ENCODE data around the gene AKAP7. TPM values are rescaled to one million over a fixed set of nuclear protein-coding genes. Genes with fewer than 3 reads are reported as not detected.

AKAP7 gene
- total RNA-seq, 1 donor from 2014 or later = 3.2 TPM

DNA sequence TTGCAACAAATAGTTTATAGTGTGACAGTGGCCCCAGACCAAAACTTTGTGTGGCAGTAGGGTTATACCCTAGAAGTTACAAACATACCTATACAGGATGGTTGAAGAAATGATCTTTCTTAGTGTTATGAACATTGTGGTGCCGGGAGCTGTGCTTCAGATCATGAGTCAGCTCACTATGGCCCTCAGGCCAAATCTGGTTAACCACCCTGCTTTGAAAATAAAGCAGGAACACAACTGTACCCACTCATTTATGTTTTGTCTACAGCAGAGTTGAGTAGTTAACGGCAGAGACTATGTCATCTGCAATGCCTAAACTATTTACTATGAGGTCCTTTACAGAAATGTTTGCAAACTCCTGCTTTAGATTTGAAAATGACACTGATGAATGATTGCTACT, 24.3 kb downstream of the AKAP7 start:
- intact Hi-C loops (cut with micrococcal nuclease) = no loop called here
- Mint-ChIP-seq H3K9me3 (no peaks in the 10 kb centered on the region), H3K36me3 (ENCODE audit: low read depth) (no peaks in the 10 kb centered on the region), H3K27ac (no peak overlapping the region), H3K4me1 (no peaks in the 10 kb centered on the region), H3K4me3 (no peak overlapping the region), H3K27me3 (no peaks in the 10 kb centered on the region)
- no peak for DNase-seq

DNA sequence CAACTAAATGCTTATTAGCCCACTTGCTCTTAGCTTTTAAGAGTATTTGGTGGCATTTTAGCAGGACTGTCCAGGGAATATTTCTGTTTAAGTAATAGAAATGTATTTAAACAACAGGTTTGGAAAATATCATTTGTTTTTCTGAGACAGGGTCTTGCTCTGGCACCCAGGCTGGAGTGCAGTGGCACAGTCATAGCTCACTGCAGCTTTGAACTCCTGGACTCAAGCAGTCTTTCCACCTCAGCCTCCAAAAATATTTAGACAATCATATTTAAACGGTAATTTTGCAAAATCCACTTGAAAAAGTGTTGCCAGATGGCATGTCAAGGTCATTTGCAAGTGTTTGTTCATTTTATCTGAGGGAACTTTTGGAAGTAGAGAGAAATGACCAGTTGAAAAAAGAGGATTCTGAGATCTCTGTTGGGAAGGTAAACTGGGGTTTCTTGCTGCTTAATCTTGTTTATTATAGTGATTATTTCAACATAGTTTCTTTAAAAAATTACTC, 25.0 kb downstream of the AKAP7 start:
- intact Hi-C loops (cut with micrococcal nuclease) = no loop called here
- no peak overlapping the region for H3K27ac Mint-ChIP-seq
- no peaks in the 10 kb centered on the region for H3K36me3 Mint-ChIP-seq (ENCODE audit: low read depth)
- no peaks in the 10 kb centered on the region for H3K4me1 Mint-ChIP-seq
- no peak for DNase-seq
- H3K27me3 Mint-ChIP-seq = no peaks in the 10 kb centered on the region
- no peak overlapping the region for H3K4me3 Mint-ChIP-seq
- no peaks in the 10 kb centered on the region for H3K9me3 Mint-ChIP-seq

DNA sequence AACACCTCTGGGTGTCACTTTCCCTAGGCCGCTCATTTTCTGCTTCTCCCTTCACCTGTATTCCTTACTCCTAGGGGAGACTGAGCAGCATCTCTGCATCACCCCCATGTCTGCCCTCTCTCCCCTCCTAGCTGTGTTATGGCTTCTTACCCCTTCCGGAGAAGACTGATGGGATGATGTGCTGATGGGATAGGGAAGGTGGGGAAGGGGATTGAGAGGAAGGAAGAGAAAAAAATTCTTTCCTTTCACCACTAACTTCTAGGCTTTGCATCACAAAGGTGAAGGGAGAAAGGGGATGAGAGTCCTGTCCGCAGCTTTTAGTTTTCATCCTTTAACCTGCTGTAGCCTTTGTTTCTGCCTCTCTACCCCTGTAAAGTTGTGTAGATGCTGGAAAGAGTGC, 26.7 kb downstream of the AKAP7 start:
- H3K9me3 Mint-ChIP-seq = no peaks in the 10 kb centered on the region
- intact Hi-C loops (cut with micrococcal nuclease) = no loop called here
- no peak overlapping the region for H3K27ac Mint-ChIP-seq
- no peak for DNase-seq
- H3K27me3 Mint-ChIP-seq = no peaks in the 10 kb centered on the region
- H3K4me3 Mint-ChIP-seq = no peak overlapping the region
- H3K36me3 Mint-ChIP-seq (ENCODE audit: low read depth) = peaks cover 3% of the 10 kb centered on the region
- no peaks in the 10 kb centered on the region for H3K4me1 Mint-ChIP-seq

DNA sequence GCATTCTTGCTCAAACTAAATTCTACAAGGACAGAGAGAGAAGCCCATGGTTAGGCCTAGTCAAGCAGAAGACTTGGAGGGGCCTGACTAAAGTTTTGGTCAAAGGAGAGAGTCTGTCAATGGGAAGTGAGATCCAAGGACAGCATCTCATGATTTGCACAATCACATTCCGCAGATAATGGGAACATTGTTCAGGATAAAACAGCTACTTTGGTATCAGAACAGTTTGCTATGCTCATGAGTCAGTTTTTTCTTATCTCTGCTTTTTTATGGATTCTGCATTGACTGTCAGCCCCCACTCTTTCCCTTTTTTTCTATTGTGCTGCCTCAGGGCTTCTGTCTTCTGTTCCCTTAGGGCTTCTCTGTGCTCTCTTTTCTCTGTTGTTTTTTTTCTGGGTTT, 28.6 kb downstream of the AKAP7 start:
- Mint-ChIP-seq H3K9me3 (no peaks in the 10 kb centered on the region), H3K27ac (no peak overlapping the region), H3K4me1 (no peaks in the 10 kb centered on the region), H3K4me3 (no peak overlapping the region), H3K27me3 (no peaks in the 10 kb centered on the region), H3K36me3 (ENCODE audit: low read depth) (peaks cover 3% of the 10 kb centered on the region)
- intact Hi-C loops (cut with micrococcal nuclease) = no loop called here
- no peak for DNase-seq

DNA sequence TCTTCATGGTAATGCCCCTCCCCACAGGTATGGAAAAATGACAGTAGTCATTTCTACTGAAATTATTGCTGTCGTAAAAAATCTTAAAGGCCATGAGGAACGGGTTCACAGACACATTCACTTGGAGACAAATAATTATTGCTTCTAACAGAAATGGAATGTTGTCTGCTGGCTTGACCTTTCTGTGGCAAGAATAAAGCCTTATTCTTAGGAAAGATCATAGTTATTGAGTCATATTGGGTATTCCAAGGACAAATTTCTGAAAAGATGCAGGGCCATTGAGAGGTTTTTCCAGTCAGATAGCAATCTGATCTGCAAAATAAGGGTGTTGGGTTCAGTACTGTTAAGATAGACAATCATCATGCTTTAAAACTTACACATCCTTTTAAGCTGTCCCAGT, 29.2 kb downstream of the AKAP7 start:
- Mint-ChIP-seq H3K27ac (no peak overlapping the region), H3K9me3 (no peaks in the 10 kb centered on the region), H3K27me3 (no peaks in the 10 kb centered on the region), H3K36me3 (ENCODE audit: low read depth) (peaks cover 4% of the 10 kb centered on the region), H3K4me3 (no peak overlapping the region), H3K4me1 (no peaks in the 10 kb centered on the region)
- intact Hi-C loops (cut with micrococcal nuclease) = no loop called here
- no peak for DNase-seq

DNA sequence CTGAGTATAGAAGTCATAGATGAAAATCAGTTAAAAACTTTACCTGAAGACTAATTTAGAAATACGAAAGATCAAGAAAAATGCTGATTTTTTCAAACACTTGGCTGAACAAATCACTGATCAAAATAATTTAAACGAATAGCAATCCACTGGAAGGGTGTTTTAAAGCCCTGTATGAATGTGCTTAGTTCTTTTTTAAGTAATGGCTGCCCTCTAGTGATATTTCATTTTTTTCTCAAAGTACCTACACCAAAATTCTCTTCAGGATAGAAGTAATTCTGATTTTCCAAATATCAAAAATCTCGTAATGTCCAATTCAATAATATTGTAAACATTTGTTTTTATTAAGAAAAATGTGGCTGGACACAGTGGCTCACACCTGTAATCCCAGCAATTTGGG, 32.5 kb downstream of the AKAP7 start:
- peaks cover 4% of the 10 kb centered on the region for H3K36me3 Mint-ChIP-seq (ENCODE audit: low read depth)
- intact Hi-C loops (cut with micrococcal nuclease) = no loop called here

DNA sequence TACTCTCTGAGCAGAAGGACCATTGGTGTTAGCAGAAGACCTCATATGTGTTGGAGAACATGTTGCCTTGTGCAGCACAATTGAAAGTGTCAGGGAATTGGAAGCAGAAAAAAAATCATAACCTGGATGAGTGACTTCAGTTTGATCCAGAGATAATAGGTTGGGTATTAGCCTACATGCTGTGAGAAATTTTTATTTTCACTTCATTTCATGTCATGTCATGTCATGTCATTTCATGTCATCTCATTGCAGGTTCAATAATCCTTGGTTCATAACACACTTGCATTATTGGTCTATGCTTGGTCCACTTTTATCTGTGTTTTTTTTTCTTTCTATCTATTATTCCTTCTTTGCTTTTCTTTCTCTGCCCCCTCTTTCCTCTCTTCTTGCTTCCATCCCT, 34.3 kb downstream of the AKAP7 start:
- intact Hi-C loops (cut with micrococcal nuclease) = no loop called here

More for the DNA sequence above, 32.5 kb downstream of the AKAP7 start:
- Mint-ChIP-seq H3K4me3 (no peak overlapping the region), H3K27me3 (no peaks in the 10 kb centered on the region), H3K4me1 (no peaks in the 10 kb centered on the region), H3K27ac (no peak overlapping the region), H3K9me3 (no peaks in the 10 kb centered on the region)
- DNase-seq = no peak

DNA sequence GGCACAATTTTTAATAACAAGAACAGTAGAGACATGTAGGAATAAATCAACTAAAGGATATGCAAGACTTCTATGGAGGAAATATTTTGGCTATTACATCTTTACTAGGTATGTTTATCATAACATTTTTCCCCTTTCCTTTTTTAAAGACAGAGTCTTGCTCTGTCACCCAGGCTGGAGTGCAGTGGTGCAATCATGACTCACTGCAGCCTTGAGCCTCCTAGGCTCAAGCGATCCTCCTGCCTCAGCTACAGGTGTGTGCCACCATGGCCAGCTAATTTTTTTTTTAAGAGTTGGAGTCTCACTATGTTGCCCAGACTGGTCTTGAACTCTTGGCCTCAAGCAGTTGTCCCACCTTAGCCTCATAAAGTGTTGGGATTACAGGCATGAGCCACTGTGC, 37.0 kb downstream of the AKAP7 start:
- Mint-ChIP-seq H3K4me3 (no peak overlapping the region), H3K27ac (no peak overlapping the region), H3K27me3 (no peaks in the 10 kb centered on the region), H3K9me3 (no peaks in the 10 kb centered on the region), H3K4me1 (no peaks in the 10 kb centered on the region), H3K36me3 (ENCODE audit: low read depth) (peaks cover 2% of the 10 kb centered on the region)
- DNase-seq = no peak
- intact Hi-C loops (cut with micrococcal nuclease) = no loop called here

More for the DNA sequence above, 34.3 kb downstream of the AKAP7 start:
- DNase-seq = no peak
- no peaks in the 10 kb centered on the region for H3K9me3 Mint-ChIP-seq
- H3K27me3 Mint-ChIP-seq = no peaks in the 10 kb centered on the region
- peaks cover 4% of the 10 kb centered on the region for H3K36me3 Mint-ChIP-seq (ENCODE audit: low read depth)
- H3K4me3 Mint-ChIP-seq = no peak overlapping the region
- no peak overlapping the region for H3K27ac Mint-ChIP-seq
- no peaks in the 10 kb centered on the region for H3K4me1 Mint-ChIP-seq

DNA sequence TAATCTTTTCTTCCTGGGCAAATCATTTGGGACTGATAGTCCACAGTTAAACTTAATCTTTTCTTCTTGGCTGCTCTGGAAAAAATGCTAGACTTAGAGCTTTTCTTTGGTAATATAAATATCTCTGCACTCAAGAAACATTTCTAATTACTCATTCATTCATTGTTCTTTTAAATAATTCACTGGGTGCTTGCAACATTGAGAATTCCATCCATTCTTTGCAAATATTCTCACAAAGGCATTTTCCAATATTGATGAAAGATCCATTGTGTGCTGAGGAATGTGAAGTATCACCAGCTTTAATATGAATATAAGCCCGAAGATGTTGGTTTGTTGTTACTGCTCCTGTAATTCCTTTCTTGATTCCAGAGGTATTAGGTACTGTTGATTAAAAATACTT, 38.4 kb downstream of the AKAP7 start:
- no peaks in the 10 kb centered on the region for H3K9me3 Mint-ChIP-seq
- H3K27ac Mint-ChIP-seq = no peak overlapping the region
- H3K27me3 Mint-ChIP-seq = no peaks in the 10 kb centered on the region
- DNase-seq = no peak
- no peak overlapping the region for H3K4me3 Mint-ChIP-seq
- intact Hi-C loops (cut with micrococcal nuclease) = no loop called here
- no peaks in the 10 kb centered on the region for H3K4me1 Mint-ChIP-seq
- H3K36me3 Mint-ChIP-seq (ENCODE audit: low read depth) = peaks cover 2% of the 10 kb centered on the region

DNA sequence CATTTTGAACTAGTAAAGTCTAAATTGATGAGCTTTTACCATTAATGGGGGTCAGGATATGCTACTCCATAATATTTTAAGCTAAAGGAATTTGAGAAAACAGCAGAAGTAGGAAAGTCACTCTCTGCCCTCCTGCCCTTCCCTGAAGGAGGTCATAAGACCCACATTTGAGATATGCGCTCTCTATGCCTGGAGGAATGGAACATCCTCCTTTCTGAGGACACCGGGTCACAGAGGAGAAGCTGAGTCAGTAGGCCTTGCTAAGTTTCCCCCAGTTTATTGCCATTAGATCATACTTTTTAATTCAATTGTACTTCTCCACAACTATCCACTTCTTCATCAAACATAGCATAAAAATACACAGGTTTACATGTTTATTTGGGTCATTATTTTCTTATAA, 40.3 kb downstream of the AKAP7 start:
- Mint-ChIP-seq H3K36me3 (ENCODE audit: low read depth) (no peaks in the 10 kb centered on the region), H3K27me3 (no peaks in the 10 kb centered on the region), H3K9me3 (no peaks in the 10 kb centered on the region), H3K4me1 (no peaks in the 10 kb centered on the region), H3K27ac (no peak overlapping the region), H3K4me3 (no peak overlapping the region)
- intact Hi-C loops (cut with micrococcal nuclease) = no loop called here
- no peak for DNase-seq

DNA sequence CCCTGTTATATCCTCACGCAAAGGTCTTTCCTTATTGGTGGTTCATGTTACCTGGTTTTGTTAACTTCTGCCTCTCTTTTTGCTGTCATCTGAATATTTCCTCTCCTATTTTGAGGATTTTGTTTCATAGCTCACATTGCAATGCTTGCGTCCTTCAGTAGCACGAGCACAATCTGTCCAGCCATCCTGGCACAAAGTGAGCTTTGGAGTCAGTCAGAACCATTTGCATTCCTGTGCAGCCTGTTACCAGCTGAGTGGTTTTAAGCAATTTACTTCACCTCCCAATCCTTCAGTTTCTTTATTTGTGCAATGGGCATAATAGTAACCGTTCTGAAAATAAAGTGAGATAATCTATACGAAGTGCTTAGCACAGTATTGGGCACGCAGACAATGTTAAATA, 42.7 kb downstream of the AKAP7 start:
- Mint-ChIP-seq H3K36me3 (ENCODE audit: low read depth) (no peaks in the 10 kb centered on the region), H3K4me1 (peaks cover 1% of the 10 kb centered on the region)

DNA sequence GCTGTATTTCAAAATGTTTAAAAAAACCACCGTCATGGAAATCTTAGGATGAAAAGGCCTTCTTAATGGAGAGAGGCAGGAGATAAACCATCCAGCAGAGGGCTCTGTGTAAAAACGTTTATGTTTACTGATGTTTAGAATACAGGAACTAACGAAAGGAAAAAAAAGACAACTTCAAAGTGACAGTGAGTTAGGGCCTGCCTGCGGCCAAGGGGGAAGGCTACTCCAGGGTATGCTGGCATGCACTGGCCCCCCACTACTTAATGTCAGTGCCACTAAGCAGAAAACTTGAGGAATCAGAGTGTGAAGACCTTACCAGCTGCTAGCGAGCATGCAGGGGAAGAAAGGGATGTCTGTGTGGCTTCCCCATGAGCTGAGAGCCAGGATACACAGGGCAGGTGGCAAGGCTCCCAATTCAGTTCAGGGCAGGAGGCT, 47.7 kb downstream of the AKAP7 start:
- no peaks in the 10 kb centered on the region for H3K27me3 Mint-ChIP-seq
- H3K36me3 Mint-ChIP-seq (ENCODE audit: low read depth) = peaks cover 4% of the 10 kb centered on the region
- peak overlapping the region; percentile 58 for H3K4me3 Mint-ChIP-seq
- DNase-seq = peak; percentile 78
- H3K9me3 Mint-ChIP-seq = no peaks in the 10 kb centered on the region
- intact Hi-C loops (cut with micrococcal nuclease) = loop anchor here (1.0 kb wide), 1 partner anchor 351 kb away; no protein-coding TSS in a partner anchor
- peaks cover 12% of the 10 kb centered on the region for H3K4me1 Mint-ChIP-seq
- H3K27ac Mint-ChIP-seq = peak overlapping the region; percentile 89

More for the DNA sequence above, 42.7 kb downstream of the AKAP7 start:
- intact Hi-C loops (cut with micrococcal nuclease) = no loop called here
- DNase-seq = no peak
- no peaks in the 10 kb centered on the region for H3K9me3 Mint-ChIP-seq
- no peak overlapping the region for H3K4me3 Mint-ChIP-seq
- no peaks in the 10 kb centered on the region for H3K27me3 Mint-ChIP-seq
- H3K27ac Mint-ChIP-seq = no peak overlapping the region

DNA sequence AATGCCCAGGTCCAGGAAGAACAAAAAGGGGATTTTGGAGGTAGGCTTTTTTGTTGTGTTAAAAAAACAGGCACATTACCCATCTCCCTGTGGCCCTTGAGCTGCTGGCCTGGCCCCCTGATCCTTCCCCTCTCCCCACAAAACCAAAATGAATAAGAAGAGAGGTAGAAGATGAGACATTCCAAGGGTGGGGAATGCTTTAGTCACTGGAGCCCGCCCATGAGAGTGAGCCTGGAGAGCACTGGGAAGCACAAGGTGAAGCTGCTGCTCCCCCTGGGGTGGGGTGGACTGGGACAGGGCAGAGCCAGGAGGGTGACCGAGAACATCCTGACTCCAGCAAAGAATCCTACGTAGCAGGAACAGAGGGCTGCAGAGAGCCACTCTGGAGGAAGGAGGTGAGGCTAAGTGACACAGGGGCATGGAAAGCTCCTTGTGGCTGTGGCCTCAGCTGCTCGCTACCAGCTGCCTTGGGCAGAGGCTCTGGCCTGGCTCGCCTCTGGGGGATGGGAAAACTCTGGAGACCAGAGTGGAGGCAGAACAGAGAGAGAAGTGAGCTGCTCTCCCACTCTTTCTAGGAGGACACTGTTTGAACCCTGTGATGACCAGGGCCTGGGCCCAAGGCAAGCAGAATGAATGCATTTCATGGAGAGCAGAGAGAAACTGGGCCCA, 48.3 kb downstream of the AKAP7 start:
- no peaks in the 10 kb centered on the region for H3K27me3 Mint-ChIP-seq
- H3K4me3 Mint-ChIP-seq = no peak overlapping the region
- peaks cover 4% of the 10 kb centered on the region for H3K36me3 Mint-ChIP-seq (ENCODE audit: low read depth)

DNA sequence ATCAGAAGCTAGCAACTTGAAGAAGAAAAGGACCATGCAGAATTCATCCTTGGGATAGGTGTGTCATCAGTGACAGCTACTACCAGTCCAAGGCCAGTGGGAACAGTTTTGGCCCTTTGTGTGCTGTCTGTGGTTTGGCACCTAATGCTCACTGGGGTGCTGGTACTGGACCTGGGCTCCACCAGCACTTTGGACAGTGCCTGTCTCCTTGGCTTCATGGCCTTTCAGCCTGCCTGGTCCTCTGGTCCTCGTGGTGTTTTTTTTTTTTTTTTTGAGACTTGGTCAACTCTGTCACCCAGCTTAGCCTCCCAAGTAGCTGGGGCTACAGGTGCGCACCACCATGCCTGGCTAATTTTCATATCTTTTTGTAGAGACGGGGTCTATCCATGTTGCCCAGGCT, 56.3 kb downstream of the AKAP7 start:
- peaks cover 30% of the 10 kb centered on the region for H3K9me3 Mint-ChIP-seq
- H3K27ac Mint-ChIP-seq = no peak overlapping the region
- intact Hi-C loops (cut with micrococcal nuclease) = loop anchor here (10.0 kb wide), 1 partner anchor 307 kb away; no protein-coding TSS in a partner anchor
- H3K4me1 Mint-ChIP-seq = no peaks in the 10 kb centered on the region
- no peak overlapping the region for H3K4me3 Mint-ChIP-seq
- H3K27me3 Mint-ChIP-seq = no peaks in the 10 kb centered on the region
- no peak for DNase-seq
- peaks cover 15% of the 10 kb centered on the region for H3K36me3 Mint-ChIP-seq (ENCODE audit: low read depth)

More for the DNA sequence above, 48.3 kb downstream of the AKAP7 start:
- intact Hi-C loops (cut with micrococcal nuclease) = loop anchor here (1.0 kb wide), 1 partner anchor 351 kb away; no protein-coding TSS in a partner anchor
- DNase-seq = no peak
- Mint-ChIP-seq H3K4me1 (peaks cover 12% of the 10 kb centered on the region), H3K9me3 (no peaks in the 10 kb centered on the region), H3K27ac (peak overlapping the region; percentile 89)

Measured in activated CD4-positive, alpha-beta T cell treated with anti-CD3 and anti-CD28 coated beads, Interleukin-2, amount 10 ng/mL, durations not matched to agents 24 days and 14 days (primary cell).